Neural cell (in vitro differentiated cells): ENCODE results near the gene MPHOSPH8. TPM values are rescaled to one million over a fixed set of nuclear protein-coding genes. Genes with fewer than 3 reads are reported as not detected.

Experiments
- H2AFZ ChIP-seq: fragments of 200-600, 300-800 bp; sonication (generic), shearing (Covaris generic); 2 replicates; pipeline ENCODE4 v1.6.0; 2014; ENCODE audit warnings: low read depth, mild to moderate bottlenecking, antibody characterized with exemption, low read length, moderate library complexity
- H3F3A ChIP-seq: fragments of 200-600 bp; shearing (Covaris generic); 2 replicates; pipeline ENCODE4 v1.6.1; 2016; ENCODE audit warnings: mild to moderate bottlenecking, moderate library complexity, mixed read lengths, antibody characterized with exemption, low read length; ENCODE audit not compliant: insufficient read depth, poor library complexity, severe bottlenecking
- H3K27ac ChIP-seq: fragments of 200-600, 300-800 bp; sonication (generic), shearing (Covaris generic); 2 replicates; pipeline ENCODE4 v1.5.1; 2014; ENCODE audit warnings: mild to moderate bottlenecking, low read length, moderate library complexity
- H3K27me3 ChIP-seq: fragments of 300-800, 200-600 bp; sonication (generic), shearing (Covaris generic); 2 replicates; pipeline ENCODE4 v1.6.0; 2014; ENCODE audit warnings: mild to moderate bottlenecking, low read depth, low read length, moderate library complexity; ENCODE audit not compliant: insufficient read depth
- H3K36me3 ChIP-seq: fragments of 300-800, 200-600 bp; sonication (generic), shearing (Covaris generic); 2 replicates; pipeline ENCODE4 v1.5.1; 2014; ENCODE audit warnings: mild to moderate bottlenecking, antibody characterized with exemption, low read length, moderate library complexity; ENCODE audit not compliant: insufficient read depth
- H3K4me2 ChIP-seq: fragments of 300-800, 200-600 bp; sonication (generic), shearing (Covaris generic); 2 replicates; pipeline ENCODE4 v1.6.0; 2014; ENCODE audit warnings: mild to moderate bottlenecking, low read length
- H3K4me3 ChIP-seq: fragments of 300-800, 200-600 bp; sonication (generic), shearing (Covaris generic); 2 replicates; pipeline ENCODE4 v1.5.1; 2014; ENCODE audit warnings: mild to moderate bottlenecking, low read length, moderate library complexity
- H3K79me2 ChIP-seq: fragments of 200-600 bp; shearing (Covaris generic); replicated peaks from 2 replicates; pipeline ENCODE4 v1.6.0; 2014; ENCODE audit warnings: mild to moderate bottlenecking, low read length, moderate library complexity; ENCODE audit not compliant: insufficient read depth
- H3K9ac ChIP-seq: fragments of 300-800, 200-600 bp; sonication (generic), shearing (Covaris generic); 2 replicates; pipeline ENCODE4 v1.6.1; 2016; ENCODE audit warnings: mild to moderate bottlenecking, low read length, mixed read lengths
- H3K9me2 ChIP-seq: fragments of 200-600 bp; shearing (Covaris generic); 2 replicates; pipeline ENCODE4 v1.6.1; 2016; ENCODE audit warnings: mild to moderate bottlenecking, low read length, mixed read lengths; ENCODE audit not compliant: insufficient read depth
- H3K9me3 ChIP-seq: fragments of 200-600, 300-800 bp; sonication (generic), shearing (Covaris generic); 2 replicates; pipeline ENCODE4 v1.6.1; 2016; ENCODE audit warnings: mild to moderate bottlenecking, mixed run types, low read length, moderate library complexity, mixed read lengths
- H4K20me1 ChIP-seq: fragments of 200-600 bp; shearing (Covaris generic); 2 replicates; pipeline ENCODE4 v1.6.1; 2016; ENCODE audit warnings: mild to moderate bottlenecking, mixed run types; ENCODE audit not compliant: insufficient read depth
- CTCF ChIP-seq: fragments of 450-650 bp; IDR thresholded peaks from 2 replicates; pipeline ENCODE4 v1.5.1; 2014; ENCODE audit warnings: antibody characterized with exemption, mild to moderate bottlenecking, moderate library complexity; ENCODE audit not compliant: poor library complexity, severe bottlenecking
- EP300 ChIP-seq: fragments of 450-650 bp; conservative IDR thresholded peaks from 2 replicates; pipeline ENCODE4 v1.6.1; 2014; ENCODE audit warnings: antibody characterized with exemption, mild to moderate bottlenecking, moderate library complexity; ENCODE audit not compliant: poor library complexity, severe bottlenecking
- EZH2 ChIP-seq: fragments of 200-600, 300-800 bp; shearing (Covaris generic), sonication (generic); IDR thresholded peaks from 2 replicates; pipeline ENCODE4 v1.6.1; 2014; ENCODE audit warnings: antibody characterized with exemption, low read length, borderline replicate concordance, mild to moderate bottlenecking; ENCODE audit not compliant: insufficient read depth, poor library complexity, severe bottlenecking
- MXI1 ChIP-seq: fragments of 450-650 bp; conservative IDR thresholded peaks from 2 replicates; pipeline ENCODE4 v1.6.1; 2014; ENCODE audit warnings: antibody characterized with exemption, mild to moderate bottlenecking; ENCODE audit not compliant: poor library complexity, severe bottlenecking
- POLR2AphosphoS5 ChIP-seq: IDR thresholded peaks from 2 replicates; pipeline ENCODE4 v1.6.1; 2012
- RAD21 ChIP-seq: fragments of 450-650 bp; conservative IDR thresholded peaks from 2 replicates; pipeline ENCODE4 v1.6.1; 2014; ENCODE audit warnings: antibody characterized with exemption, mild to moderate bottlenecking, moderate library complexity
- SMC3 ChIP-seq: fragments of 450-650 bp; conservative IDR thresholded peaks from 2 replicates; pipeline ENCODE4 v1.6.1; 2014; ENCODE audit warnings: antibody characterized with exemption, mild to moderate bottlenecking, moderate library complexity; ENCODE audit not compliant: poor library complexity
- TAF1 ChIP-seq: IDR thresholded peaks from 2 replicates; pipeline ENCODE4 v1.6.1; 2012; ENCODE audit warnings: low read depth
- polyA plus RNA-seq: library from polyadenylated mRNA; depleted of rRNA; stranded (reverse); fragments of >200 nt; gene quantifications from 2 replicates; pipeline ENCODE4 v1.2.3, GENCODE V29; 2014
- TF ChIP-seq, protein P1 (sequence below): IDR thresholded peaks from 2 replicates; pipeline ENCODE4 v1.6.1; 2012; ENCODE audit warnings: borderline replicate concordance

MPHOSPH8 gene
- polyA plus RNA-seq, 1 donor from 2014 or later: 35.0 TPM

GRCh38 chr13:19607523-19608078, 25.9 kb upstream of the MPHOSPH8 start:
- Histone ChIP-seq H2AFZ (no peak overlapping the region), H3K4me3 (no peak overlapping the region), H3F3A (no peaks in the 10 kb centered on the region), H3K9me2 (no peaks in the 10 kb centered on the region), H3K9ac (no peak overlapping the region), H3K36me3 (no peaks in the 10 kb centered on the region), H3K9me3 (no peaks in the 10 kb centered on the region), H3K27me3 (peaks cover 7% of the 10 kb centered on the region), H3K79me2 (no peaks in the 10 kb centered on the region), H3K4me2 (no peak overlapping the region), H3K27ac (no peak overlapping the region), H4K20me1 (no peaks in the 10 kb centered on the region)
- TF ChIP-seq CTCF: no peak
- TF ChIP-seq EP300: no peak
- no peak for TF ChIP-seq EZH2
- no peak for TF ChIP-seq RAD21
- TF ChIP-seq TAF1: no peak
- TF ChIP-seq MXI1: no peak
- TF ChIP-seq POLR2AphosphoS5: no peak
- no peak for TF ChIP-seq SMC3
- TF ChIP-seq, protein P1, sequence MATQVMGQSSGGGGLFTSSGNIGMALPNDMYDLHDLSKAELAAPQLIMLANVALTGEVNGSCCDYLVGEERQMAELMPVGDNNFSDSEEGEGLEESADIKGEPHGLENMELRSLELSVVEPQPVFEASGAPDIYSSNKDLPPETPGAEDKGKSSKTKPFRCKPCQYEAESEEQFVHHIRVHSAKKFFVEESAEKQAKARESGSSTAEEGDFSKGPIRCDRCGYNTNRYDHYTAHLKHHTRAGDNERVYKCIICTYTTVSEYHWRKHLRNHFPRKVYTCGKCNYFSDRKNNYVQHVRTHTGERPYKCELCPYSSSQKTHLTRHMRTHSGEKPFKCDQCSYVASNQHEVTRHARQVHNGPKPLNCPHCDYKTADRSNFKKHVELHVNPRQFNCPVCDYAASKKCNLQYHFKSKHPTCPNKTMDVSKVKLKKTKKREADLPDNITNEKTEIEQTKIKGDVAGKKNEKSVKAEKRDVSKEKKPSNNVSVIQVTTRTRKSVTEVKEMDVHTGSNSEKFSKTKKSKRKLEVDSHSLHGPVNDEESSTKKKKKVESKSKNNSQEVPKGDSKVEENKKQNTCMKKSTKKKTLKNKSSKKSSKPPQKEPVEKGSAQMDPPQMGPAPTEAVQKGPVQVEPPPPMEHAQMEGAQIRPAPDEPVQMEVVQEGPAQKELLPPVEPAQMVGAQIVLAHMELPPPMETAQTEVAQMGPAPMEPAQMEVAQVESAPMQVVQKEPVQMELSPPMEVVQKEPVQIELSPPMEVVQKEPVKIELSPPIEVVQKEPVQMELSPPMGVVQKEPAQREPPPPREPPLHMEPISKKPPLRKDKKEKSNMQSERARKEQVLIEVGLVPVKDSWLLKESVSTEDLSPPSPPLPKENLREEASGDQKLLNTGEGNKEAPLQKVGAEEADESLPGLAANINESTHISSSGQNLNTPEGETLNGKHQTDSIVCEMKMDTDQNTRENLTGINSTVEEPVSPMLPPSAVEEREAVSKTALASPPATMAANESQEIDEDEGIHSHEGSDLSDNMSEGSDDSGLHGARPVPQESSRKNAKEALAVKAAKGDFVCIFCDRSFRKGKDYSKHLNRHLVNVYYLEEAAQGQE: no peak

- Histone ChIP-seq H3K9me2 (no peaks in the 10 kb centered on the region), H2AFZ (no peak overlapping the region), H3K27ac (no peak overlapping the region), H3K9ac (no peak overlapping the region), H3K27me3 (no peaks in the 10 kb centered on the region), H3K9me3 (no peaks in the 10 kb centered on the region), H3K36me3 (no peaks in the 10 kb centered on the region), H4K20me1 (no peaks in the 10 kb centered on the region), H3K79me2 (no peaks in the 10 kb centered on the region), H3K4me3 (no peak overlapping the region), H3K4me2 (no peak overlapping the region), H3F3A (no peaks in the 10 kb centered on the region)
- TF ChIP-seq SMC3 (no peak), EP300 (no peak), MXI1 (no peak)
- TF ChIP-seq, protein P1: no peak
These were observed 14.5 kb upstream of the MPHOSPH8 start for GRCh38 chr13:19618977-19619376.
